HG02852 (cell line): ENCODE results near the gene CCDC92.
"Not testable (repeated sequence)": the region's sequence is repeated elsewhere in the genome, so short reads cannot be mapped to it uniquely, and the experiment has no call there.

Experiments
- ATAC-seq: cut with Tn5 transposase; IDR thresholded peaks from one replicate; pipeline ENCODE4 v1.9.1; 2021; ENCODE audit warnings: mild to moderate bottlenecking, moderate library complexity; ENCODE audit not compliant: unreplicated experiment

Gene CCDC92

DNA sequence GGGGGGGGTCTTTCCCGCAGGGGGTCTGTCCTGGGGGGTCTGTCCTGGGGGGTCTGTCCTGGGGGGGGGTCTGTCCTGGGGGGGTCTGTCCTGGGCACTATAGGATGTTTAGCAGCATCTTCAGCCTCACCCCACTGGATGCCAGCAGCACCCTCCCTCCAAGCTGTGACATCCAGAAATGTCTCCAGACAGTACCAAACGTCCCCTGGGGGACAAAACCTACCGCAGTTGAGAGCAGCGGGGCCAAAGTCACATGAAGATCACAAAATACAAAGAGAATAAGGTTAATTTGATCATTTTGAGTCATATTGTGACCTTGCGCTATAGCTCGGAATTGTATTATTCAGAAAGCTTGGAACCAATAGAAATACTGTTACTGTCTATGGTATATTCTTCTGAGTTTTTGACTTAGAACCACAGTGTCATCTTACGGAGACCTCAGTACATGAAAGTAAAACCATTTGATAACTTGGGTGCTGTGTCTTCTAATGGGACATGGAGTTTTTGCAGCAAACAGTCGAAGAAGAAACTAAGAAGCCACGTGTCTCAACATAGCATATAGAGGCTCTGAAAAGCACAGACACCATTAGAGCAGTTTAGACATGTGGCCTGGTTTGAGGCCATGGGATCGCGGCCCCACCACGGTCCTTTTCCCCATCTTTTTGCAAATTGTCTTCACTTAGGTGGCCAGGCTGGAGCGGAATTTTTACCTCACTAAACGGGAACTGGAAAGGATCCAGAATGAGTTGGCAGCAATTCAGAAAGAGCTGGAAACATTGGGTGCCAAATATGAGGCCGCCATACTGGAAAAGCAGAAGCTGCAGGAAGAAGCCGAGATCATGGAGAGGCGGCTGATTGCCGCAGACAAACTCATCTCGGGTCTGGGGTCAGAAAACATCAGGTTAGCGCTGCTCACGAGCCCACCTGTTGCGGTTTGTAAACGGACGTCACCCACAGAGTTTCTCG, 59.9 kb downstream of the CCDC92 start:
- ATAC-seq = no peak

DNA sequence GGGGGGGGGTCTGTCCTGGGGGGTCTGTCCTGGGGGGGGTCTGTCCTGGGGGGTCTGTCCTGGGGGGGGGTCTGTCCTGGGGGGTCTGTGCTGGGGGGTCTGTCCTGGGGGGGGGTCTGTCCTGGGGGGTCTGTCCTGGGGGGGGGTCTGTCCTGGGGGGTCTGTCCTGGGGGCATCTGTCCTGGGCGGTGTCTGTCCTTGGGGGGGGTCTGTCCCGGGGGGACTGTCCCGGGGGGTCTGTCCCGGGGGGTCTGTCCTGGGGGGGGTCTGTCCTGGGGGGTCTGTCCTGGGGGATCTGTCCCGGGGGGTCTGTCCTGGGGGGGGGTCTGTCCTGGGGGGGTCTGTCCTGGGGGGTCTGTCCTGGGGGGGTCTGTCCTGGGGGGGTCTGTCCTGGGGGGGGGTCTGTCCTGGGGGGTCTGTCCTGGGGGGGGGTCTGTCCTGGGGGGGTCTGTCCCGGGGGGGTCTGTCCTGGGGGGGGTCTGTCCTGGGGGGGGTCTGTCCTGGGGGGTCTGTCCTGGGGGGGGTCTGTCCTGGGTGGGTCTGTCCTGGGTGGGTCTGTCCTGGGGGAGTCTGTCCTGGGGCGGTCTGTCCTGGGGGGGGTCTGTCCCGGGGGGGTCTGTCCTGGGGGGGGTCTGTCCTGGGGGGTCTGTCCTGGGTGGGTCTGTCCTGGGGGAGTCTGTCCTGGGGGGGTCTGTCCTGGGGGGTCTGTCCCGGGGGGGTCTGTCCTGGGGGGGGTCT, 60.8 kb downstream of the CCDC92 start:
- not testable (repeated sequence) for ATAC-seq

DNA sequence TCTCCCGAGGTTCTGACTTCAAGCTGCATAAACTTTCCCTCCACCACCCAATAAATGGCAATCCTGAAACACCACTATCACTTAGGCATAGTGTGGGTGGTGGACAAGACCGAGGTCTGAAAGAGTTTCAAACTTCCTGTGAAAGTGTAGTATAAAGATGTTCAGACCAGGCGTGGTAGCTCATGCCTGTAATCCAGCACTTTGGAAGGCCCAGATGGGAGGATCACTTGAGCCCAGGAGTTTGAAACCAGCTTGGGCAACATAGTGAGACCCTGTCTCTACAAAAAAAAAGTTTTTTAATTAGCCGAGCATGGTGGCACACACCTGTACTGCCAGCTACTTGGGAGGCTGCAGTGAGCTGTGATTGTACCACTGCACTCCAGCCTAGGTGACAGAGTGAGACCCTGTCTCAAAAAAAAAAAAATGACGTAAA, 61.9 kb downstream of the CCDC92 start:
- ATAC-seq = no peak

DNA sequence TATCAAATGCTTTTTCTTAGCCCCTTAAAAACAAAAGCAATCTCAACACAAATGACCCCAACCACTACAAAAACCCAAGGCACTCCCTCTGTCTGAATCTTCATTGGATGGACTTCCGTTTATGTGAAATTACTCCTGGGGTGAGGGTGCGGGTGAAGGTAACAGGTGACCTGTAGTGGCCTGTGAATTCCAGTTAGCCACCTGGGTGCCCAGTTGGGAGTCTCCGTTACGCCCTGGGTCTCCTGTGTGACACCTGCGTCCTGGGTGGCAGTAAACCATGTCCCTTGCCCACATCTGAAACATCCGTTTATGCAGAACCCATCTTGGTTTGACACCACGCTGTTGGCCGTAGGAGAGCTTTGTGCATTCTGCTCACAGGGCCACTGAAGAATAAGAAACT, 62.6 kb downstream of the CCDC92 start:
- no peak for ATAC-seq

DNA sequence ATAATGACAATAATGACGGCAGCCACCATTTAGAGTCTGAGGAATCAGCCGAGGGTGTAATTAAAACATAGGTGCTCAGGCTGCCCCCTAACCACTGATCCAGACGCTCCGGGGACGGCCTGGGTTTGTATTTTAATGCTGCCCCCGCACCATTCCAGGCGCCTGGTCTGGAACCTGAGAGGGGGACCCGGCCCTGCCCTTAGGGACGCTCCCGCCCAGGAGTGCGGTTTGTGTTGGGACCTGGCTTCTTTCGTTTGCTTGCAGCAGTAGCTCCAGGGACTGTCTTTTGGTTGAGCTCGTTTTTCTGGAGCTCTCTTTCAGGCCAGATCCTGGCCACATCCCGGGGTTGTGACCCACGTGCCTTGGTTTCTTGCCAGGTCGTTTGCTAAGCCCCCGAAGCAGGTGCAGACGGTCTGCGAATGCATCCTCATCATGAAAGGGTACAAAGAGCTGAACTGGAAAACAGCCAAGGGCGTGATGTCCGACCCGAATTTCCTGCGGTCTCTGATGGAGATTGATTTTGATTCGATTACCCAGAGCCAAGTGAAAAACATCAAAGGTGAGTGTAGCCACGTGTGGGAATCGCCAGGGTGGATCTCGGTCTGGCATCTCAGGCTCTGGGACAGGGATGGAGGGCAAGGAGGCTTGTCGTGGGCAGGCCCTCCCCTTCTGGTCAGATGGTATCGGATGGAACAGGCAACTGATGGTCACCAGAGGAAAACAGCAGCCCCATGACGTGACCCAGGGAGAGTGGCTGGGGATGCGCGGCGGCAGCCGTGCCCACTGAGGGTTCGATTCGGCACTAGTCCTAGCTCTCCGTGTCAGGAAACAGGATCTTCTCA, 63.5 kb downstream of the CCDC92 start:
- no peak for ATAC-seq

DNA sequence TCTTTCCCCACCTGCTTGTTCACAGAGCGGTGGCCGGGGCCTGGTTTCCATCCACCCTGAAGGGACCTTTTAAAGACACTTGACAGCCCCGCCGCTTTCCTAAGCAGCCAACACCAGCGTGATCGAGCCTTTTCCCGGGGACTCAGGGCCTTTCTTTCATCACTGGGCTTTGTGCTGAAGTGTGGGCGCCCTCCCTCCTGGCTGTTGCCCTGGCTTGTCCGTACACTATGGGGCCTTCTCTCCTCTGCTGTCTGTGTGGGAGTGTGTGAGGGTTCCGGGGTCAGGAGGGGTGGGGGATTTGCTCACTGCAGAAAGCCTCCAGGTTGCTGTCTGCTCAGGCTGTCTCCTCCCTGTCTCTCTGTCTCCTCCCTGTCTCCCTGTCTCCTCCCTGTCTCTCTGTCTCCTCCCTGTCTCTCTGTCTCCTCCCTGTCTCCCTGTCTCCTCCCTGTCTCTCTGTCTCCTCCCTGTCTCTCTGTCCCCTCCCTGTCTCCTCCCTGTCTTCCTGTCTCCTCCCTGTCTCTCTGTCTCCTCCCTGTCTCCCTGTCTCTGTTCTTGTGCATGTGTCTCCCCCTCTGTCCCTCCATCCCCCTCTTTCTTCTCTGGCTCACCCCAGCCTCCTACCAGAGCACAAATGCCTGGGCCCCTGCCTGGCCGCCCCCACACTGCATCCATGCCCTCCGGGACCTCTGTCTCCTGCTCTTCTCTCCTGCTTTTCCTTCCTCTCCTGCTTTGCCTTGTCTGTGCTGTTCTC, 64.7 kb downstream of the CCDC92 start:
- no peak for ATAC-seq

DNA sequence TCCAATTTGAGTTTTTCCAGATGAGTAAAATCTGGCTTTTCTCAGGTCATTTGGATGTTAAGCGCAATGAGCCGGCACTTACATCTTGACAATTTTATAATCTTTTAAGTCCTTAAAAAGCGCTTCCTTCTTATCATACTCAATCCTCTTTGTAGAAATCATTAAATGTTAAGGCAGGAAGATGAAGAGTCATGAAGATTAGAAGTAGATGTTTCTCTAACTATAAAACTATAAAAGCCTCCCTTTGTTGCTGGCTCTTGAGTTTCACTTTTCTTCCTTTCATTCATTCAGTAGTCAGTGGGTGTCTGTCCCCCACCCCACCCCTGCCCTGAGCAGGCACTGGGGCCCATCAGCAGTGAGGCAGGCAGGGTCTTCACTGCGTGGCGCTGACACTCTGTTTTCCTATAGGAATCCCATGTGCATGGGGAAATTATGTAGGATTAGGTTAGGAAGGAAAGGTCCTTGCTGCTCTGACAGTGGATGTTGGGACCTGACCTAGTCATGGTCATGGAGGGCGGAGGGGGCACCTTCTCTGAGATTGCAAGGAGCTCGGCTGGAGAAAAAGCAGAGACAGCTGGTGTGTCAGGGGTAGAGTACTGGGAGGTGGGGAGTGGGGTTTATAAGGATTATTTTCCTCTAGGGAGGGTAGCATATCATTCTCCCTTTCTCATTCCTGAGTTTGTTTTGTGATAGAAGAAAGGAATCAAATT, 65.8 kb downstream of the CCDC92 start:
- no peak for ATAC-seq

DNA sequence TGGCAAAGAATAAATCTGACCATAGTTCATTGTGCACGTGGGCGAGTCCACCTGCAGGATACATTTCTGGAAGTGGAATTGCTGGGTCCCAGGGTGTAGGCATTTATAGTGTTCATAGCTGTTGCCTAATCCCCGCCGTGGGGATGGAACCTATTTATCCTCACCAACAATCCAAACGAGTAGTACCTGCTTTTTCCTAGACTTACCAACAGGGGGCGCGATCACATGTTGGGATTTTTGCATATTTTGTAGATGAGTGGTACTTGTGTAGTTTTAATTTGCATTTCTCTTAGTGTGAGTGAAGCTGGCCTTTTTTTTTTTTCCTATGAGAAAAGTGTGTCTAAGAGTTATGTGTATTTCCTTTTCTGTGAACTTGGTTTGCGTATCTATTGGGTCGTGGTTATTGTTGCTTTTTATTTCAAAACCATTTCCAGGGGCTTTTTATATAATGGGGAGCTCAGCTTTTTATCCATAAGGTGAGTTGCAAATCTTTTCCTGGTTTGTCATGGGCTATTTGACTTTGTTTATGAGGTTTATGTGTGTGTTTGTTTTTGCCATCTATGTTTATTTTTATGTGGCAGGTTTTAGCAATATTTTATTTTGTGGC, 67.2 kb downstream of the CCDC92 start:
- ATAC-seq = no peak

DNA sequence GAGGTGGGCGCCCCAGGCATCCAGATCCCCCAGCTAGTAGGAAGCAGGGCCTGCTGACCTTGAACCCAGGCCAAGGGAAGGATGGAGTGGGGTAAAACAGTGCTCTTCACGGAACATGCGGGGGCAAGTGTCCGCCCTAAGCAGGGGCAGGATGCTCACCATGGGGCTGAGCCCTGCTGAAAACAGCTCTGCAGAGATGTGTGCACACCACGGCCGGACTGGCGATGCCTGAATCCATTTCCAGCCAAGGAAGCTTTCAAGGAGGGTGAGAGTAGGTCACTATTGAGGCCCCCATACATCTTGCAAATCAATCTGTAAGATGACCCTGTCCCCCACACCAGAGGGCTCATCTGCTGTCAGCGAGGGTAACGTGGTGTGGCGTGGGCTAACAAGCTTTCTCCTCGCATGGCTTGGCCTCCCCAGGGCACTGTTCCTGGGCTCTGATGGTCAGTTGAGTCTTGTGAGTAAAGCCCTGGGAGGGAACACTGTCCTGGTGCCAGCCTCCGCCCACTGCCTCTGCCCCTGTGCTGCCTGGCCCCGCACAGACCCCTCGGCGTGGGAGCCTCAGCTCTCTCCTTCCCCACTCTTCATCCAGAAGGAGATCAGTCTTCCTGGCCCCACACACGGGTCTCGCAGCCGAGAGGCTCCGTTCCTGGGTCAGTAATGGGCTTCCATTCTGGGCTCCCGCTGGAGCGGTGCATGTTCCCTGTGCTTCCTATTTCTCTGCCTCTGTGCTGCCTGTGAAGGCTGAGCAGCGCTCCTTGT, 69.1 kb downstream of the CCDC92 start:
- ATAC-seq = no peak

DNA sequence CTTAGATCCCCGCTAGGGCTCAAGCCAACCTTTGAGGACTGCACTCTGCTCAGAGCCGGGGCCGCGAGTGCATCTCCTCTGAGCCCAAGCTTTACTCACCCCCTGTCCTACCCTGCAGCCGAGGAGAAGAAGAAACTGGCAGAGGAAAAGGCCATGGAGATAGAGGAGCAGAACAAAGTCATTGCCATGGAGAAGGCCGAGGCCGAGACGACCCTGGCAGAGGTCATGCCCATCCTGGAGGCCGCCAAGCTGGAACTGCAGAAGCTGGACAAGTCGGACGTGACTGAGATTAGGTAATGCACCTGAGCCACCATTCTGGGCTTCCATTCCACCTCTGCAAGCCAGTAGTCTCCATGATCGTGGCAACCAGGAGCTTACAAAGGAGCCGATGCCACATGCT, 69.8 kb downstream of the CCDC92 start:
- ATAC-seq = no peak

DNA sequence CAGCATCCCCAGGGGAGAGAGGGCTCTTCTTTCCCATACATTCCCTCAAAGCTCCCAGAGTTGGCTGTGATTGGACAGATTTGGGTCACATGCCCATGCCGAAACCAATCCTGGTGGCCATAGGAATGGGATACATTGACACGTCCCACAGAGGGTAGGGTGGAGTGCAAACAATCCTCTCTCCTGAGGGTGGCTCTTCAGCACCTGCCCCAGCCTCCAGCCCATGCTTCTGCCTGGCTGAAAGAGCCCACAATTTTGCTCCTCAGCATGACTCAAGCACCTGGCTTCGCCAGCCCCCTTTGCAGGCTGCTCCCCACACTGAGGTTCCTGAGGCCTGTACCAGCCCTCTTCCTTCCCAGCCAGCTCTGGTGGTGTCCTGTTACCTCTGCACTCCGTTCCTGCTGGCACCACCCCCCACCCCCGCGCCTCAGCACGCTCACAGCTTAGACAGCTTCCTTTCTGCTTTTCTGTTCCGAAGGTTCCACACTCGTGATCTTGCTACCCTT, 71.7 kb downstream of the CCDC92 start:
- ATAC-seq = no peak

DNA sequence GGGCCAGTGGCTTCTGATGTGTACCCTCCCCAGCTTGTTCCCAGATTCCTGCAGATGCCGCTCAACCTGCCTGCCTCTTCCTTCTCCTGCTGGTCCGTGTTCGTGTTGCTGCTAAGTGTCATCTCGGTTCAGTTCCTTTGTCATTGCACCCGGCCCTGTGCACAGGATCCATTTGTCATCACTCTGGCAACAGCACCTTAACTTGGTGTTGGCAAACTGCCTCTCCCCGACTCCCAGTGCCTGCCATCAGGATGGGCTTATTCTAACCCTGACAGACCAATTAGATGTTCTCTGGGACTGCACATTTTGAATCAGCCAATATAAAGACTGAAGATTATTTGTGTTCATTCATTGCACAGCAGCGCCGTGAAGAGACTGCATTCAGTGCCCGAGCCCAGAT, 73.3 kb downstream of the CCDC92 start:
- no peak for ATAC-seq

DNA sequence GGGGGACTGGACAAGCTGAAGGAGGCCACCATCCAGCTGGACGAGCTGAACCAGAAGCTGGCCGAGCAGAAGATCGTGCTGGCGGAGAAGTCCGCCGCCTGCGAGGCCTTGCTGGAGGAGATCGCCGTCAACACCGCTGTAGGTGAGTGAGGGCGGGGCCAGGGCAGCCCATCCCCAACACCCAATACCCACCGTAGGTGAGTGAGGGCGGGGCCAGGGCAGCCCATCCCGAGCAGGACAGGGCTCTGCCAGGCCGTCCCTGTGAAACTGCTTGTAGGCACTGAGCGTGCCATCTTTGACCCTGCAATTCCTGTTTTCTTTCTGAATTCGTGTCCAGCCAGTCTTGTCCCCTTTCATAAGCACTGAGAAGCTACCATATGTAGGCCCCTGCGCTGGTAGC, 74.0 kb downstream of the CCDC92 start:
- no peak for ATAC-seq

DNA sequence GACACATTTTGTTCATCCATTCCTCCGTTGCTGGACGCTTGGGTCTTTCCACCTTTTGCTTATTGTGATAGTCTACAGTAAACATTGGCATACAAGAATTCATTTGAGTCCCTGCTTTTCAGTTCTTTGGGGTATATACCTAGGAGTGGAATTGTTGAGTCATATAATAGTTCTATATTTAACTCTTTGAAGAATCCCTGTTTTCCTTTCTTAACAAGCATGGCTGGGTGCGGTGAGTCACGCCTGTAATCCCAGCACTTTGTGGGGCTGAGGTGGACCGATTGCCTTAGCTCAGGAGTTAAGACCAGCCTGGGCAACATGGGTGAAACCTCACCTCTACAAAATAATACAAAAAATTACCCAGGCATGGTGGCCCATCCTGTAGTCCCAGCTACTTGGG, 75.4 kb downstream of the CCDC92 start:
- ATAC-seq = no peak

DNA sequence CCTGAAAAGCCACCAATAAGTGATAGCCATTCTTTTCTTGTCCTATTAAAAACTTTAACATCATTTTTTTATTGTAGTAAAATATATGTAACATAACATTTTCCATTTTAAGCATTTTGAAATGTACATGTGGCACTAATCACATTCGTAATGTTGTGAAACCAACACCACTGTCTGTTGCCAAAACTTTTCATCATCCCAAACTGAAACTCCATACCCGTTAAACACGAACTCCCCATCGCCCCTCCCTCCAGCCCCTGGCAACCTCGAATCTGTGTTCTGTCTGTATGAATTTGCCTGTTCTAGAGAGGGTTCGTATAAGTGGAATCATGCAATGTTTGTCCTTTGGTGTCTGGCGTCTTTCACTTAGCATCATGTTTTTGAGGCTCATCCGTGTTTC, 75.9 kb downstream of the CCDC92 start:
- no peak for ATAC-seq

DNA sequence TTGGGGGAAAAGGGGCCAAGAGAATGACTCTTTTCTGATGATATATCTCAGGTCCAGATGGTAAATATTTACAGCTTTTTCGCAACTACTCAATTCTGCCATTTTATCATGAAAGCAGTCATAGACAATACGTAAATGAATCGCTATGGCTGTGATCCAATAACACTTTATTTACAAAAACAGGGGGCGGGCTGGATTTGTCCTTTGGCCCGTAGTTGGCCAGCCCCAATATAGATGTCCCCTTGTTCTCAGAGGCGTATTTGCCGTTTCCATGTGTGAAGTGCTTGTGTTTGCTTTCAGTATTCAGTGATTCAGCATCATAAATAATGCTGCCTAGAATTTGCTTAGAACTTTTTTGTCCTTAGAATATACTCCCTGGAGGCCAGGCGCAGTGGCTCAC, 77.2 kb downstream of the CCDC92 start:
- ATAC-seq = no peak

DNA sequence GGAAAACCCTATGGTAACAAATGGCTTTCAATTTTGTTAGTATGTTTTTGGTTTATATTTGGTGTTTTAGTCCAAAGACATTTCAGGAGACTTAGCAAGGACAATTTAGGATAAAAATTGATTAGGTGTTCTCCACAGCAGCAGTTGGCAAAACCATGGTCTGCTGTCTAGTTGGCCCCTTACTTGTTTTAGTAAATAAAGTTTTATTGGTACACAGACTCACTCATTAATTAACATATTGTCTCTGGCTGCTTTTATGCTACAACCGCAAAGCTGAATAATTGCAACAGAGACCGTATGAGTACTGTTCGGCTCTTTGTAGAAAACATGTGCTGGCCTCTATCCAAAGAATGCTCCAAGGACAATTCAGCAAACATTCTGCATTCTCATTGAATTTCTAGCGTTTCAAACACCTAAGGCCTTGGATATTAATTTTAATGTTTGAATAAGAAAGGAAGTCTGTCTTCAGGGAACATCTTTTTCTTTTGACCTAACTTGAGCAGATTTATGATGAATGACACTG, 77.7 kb downstream of the CCDC92 start:
- ATAC-seq = no peak

DNA sequence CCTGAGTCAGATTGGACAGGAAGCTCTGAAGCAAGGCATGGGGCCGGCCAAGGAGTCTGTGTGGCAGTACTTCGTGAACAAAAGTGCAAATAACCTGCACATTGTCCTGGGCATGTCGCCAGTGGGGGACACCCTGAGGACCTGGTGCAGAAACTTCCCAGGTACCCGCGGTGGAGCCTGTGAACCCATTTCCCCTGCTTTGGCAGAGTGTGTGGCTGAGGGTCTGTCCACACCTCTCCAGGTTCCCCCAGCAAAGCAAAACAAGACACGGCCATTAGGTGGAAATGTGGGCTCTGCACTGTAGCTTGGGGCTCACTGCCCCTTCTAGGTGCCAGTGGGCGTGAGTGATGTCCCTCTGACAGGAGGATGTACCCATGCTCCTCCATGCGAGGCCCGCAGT, 79.4 kb downstream of the CCDC92 start:
- ATAC-seq = no peak
